WERI-Rb-1 (cell line): ENCODE data around the gene RPEL1.

ENCODE experiments used
- DNase-seq: peaks from one replicate; pipeline ENCODE4 v3.0.0-alpha.2; 2020
- H3K27ac ChIP-seq: fragments of 250-450 bp; sonication (Bioruptor Pico); 2 replicates; pipeline ENCODE4 v1.5.1; 2020; ENCODE audit warnings: mild to moderate bottlenecking, moderate library complexity
- H3K27me3 ChIP-seq: fragments of 250-450 bp; sonication (Bioruptor Pico); 2 replicates; pipeline ENCODE4 v1.5.1; 2021; ENCODE audit warnings: mild to moderate bottlenecking, low read depth, moderate library complexity; ENCODE audit not compliant: insufficient read depth, severe bottlenecking
- H3K36me3 ChIP-seq: fragments of 250-450 bp; sonication (Bioruptor Pico); 2 replicates; pipeline ENCODE4 v1.5.1; 2020; ENCODE audit warnings: mild to moderate bottlenecking, moderate library complexity
- H3K4me3 ChIP-seq: 2 replicates; pipeline ENCODE4 v1.5.1; 2011; ENCODE audit warnings: low read depth, mild to moderate bottlenecking, control low read depth, low read length
- H3K9me3 ChIP-seq: fragments of 250-450 bp; sonication (Bioruptor Pico); 2 replicates; pipeline ENCODE4 v1.5.1; 2021; ENCODE audit warnings: mild to moderate bottlenecking, moderate library complexity; ENCODE audit not compliant: severe bottlenecking
- CTCF ChIP-seq: IDR thresholded peaks from 2 replicates; pipeline ENCODE4 v1.5.1; 2011; ENCODE audit warnings: low read depth, mild to moderate bottlenecking, control low read depth, inconsistent platforms, low read length

RPEL1 gene

DNA sequence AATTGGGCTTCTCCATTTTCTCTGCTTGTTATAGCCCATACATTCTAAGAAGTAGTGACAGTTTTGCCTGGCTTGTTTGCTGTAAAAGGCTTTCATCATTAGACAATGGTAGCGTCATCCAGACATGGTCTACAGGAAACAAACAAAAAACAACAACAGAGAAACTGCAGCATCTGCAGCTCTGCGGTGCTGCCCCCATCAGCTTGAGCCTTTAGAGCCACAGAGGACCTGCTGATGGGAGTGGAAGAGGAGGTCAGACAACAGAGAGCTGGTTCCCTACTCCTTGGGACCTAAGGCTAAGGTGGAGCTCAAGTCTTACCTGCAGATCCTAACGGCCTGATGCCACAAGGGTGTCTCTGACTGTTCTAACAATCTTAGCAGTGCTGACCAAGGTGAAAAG lies 34.3 kb downstream of the RPEL1 start:
- Histone ChIP-seq H3K36me3 (peaks cover 57% of the 10 kb centered on the region), H3K27me3 (no peaks in the 10 kb centered on the region), H3K9me3 (no peaks in the 10 kb centered on the region), H3K4me3 (peak overlapping the region; percentile 64), H3K27ac (peak overlapping the region; percentile 92)
- DNase-seq, result no peak
- no peak for TF ChIP-seq CTCF

DNA sequence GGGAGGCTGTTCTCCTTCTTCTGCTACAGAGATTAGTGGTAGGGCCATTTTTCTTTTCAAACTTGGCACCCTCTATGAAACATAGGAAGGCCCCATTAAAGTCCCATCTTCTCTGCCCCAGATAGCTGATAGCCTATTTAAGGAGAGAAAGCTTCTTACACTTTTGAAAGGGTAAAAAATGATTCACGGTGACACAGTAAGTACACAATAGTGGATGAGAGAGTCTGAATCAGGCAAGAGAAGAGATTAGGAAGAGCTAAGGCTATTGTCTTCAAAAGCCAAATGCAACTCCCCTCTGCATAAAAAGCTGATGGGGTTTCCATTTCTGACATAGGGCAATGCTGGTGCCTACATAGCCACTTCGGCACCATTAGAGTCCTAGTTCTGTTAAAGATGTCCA lies 34.8 kb downstream of the RPEL1 start:
- no peak for TF ChIP-seq CTCF
- peaks cover 60% of the 10 kb centered on the region for H3K36me3 ChIP-seq
- no peaks in the 10 kb centered on the region for H3K9me3 ChIP-seq
- no peaks in the 10 kb centered on the region for H3K27me3 ChIP-seq
- peak overlapping the region; percentile 92 for H3K27ac ChIP-seq
- no peak for DNase-seq
- H3K4me3 ChIP-seq, result peak overlapping the region; percentile 64

DNA sequence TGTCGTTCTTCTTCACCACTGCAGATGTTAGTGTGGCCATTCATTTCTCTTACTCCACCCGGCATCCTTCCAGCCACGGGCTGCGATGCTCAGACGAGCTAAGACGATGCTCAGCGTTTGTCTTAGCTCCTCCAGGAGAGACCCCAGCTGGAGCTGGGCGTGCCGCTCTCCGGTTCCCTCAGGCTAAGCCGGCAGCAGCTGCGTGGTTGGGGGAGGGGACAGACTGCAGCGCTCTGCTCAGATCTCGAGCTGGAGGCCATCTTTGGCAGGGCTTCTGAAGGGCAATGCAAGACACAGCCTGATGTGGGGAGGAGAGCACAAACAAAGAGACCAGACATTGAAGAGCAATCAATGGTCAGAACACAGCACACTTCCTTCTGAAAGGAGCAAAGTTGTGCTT lies 36.1 kb downstream of the RPEL1 start:
- Histone ChIP-seq H3K27ac (peak overlapping the region; percentile 92), H3K36me3 (peaks cover 66% of the 10 kb centered on the region), H3K4me3 (peak overlapping the region; percentile 38), H3K27me3 (no peaks in the 10 kb centered on the region), H3K9me3 (no peaks in the 10 kb centered on the region)
- DNase-seq, result peak; percentile 98
- TF ChIP-seq CTCF, result no peak

DNA sequence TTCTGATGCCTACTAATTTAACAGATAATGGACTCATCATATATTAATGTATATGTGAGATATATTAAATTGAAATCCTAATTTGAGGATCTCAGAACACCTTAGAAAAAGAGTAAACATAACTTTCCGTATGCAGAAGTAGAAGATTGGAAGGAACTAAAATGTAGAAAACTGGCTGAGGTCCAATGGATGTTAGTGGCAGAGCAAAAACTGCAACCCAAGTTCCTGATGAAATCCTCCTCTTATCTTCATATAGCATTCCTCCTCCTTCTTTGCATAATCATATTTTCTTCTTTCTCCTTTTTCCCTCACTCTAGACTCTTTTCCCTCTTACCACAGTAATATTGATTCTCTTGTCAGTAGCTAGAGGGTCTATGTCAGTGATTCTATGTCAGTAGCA lies 37.3 kb downstream of the RPEL1 start:
- Histone ChIP-seq H3K4me3 (no peak overlapping the region), H3K9me3 (no peaks in the 10 kb centered on the region), H3K27ac (no peak overlapping the region), H3K27me3 (no peaks in the 10 kb centered on the region), H3K36me3 (peaks cover 76% of the 10 kb centered on the region)
- TF ChIP-seq CTCF, result no peak
- no peak for DNase-seq

DNA sequence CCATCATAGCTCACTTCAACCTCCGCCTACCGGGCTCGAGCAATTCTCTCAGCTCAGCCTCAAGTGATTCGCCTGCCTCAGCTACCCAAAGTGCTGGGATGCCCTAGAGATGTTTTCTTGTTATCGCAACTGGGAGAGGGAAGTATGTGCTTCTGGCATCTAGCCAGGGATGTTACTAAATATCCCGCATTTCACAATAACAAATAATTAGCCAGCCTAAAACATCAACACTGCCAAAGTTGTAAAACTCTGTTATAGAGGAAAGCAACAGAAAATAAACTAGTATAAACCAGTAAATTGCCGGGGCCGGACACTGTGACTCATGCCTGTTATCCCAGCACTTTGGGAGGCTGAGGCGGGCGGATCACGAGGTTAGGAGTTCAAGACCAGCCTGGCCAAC lies 38.5 kb downstream of the RPEL1 start:
- H3K36me3 ChIP-seq, result peaks cover 83% of the 10 kb centered on the region
- H3K9me3 ChIP-seq, result no peaks in the 10 kb centered on the region
- DNase-seq, result no peak
- TF ChIP-seq CTCF, result no peak
- H3K4me3 ChIP-seq, result no peak overlapping the region
- no peaks in the 10 kb centered on the region for H3K27me3 ChIP-seq
- no peak overlapping the region for H3K27ac ChIP-seq

GRCh38 chr10:103287992-103288391 lies 42.3 kb downstream of the RPEL1 start:
- Histone ChIP-seq H3K9me3 (no peaks in the 10 kb centered on the region), H3K27me3 (no peaks in the 10 kb centered on the region), H3K36me3 (peaks cover 59% of the 10 kb centered on the region), H3K4me3 (no peak overlapping the region), H3K27ac (no peak overlapping the region)
- no peak for DNase-seq
- no peak for TF ChIP-seq CTCF
